B cell (primary cell): ENCODE results near the gene DIRAS1. TPM values are rescaled to one million over a fixed set of nuclear protein-coding genes. Genes with fewer than 3 reads are reported as not detected.

Source experiments
- ATAC-seq: fragments of 200-7000 bp; cut with Tn5 transposase; one replicate; pipeline ENCODE4 v1.10.0; 2021; ENCODE audit warnings: low read depth, mild to moderate bottlenecking, moderate number of reproducible peaks, moderate library complexity
- CTCF ChIA-PET: fragments of 350-600 bp; sonication (Branson Sonifier 250); formaldehyde crosslinking; loops from one replicate; lab custom pipeline; 2021; ENCODE audit warnings: antibody characterized with exemption, inconsistent platforms; lab: Charles Lee
- POLR2A ChIA-PET: fragments of 350-600 bp; sonication (Branson Sonifier 250); formaldehyde crosslinking; loops from one replicate; lab custom pipeline; 2021; ENCODE audit warnings: antibody characterized with exemption; lab: Charles Lee
- DNase-seq: peaks from one replicate; pipeline ENCODE4 v3.0.0; 2013
- H2AFZ ChIP-seq: 2 replicates; pipeline ENCODE4 v1.6.1; 2012; ENCODE audit warnings: mild to moderate bottlenecking, low read depth, low read length; ENCODE audit not compliant: insufficient read depth, poor library complexity, severe bottlenecking
- H3K27ac ChIP-seq, 2 donors: 1 replicate in 1 of 2; 2 replicates in 1 of 2; pipeline ENCODE4 v1.5.1; 2012 to 2013; ENCODE audit warnings: low read length in 2 of 2, mild to moderate bottlenecking in 2 of 2, moderate library complexity in 1 of 2
- H3K27me3 ChIP-seq, 4 experiments: fragments of 200-600 bp in 1 of 4; sonication (generic) in 1 of 4; replicated peaks in 1 of 4; 1 replicate in 2 of 4; 2 replicates in 2 of 4; pipeline versions ENCODE4 v1.6.1 to v1.7.0; 2013 to 2016; ENCODE audit warnings: low read length in 3 of 4, mild to moderate bottlenecking in 2 of 4, mixed read lengths in 1 of 4, moderate library complexity in 1 of 4; ENCODE audit not compliant: insufficient read depth in 4 of 4, control insufficient read depth in 3 of 4; ENCODE audit errors: control extremely low read depth in 1 of 4
- H3K36me3 ChIP-seq, 2 experiments: replicated peaks in 1 of 2; 1 replicate in 1 of 2; 2 replicates in 1 of 2; pipeline versions ENCODE4 v1.6.1 to v1.7.1; 2013; ENCODE audit warnings: low read length in 1 of 2; ENCODE audit not compliant: insufficient read depth in 2 of 2, control insufficient read depth in 1 of 2; ENCODE audit errors: control extremely low read depth in 1 of 2, extremely low read depth in 1 of 2
- H3K4me1 ChIP-seq, 2 donors: fragments of 200-600 bp in 1 of 2; sonication (generic) in 1 of 2; 1 replicate in 1 of 2; 2 replicates in 1 of 2; pipeline versions ENCODE4 v1.5.1 to v1.6.1; 2013 to 2017; ENCODE audit warnings: low read length in 2 of 2; ENCODE audit not compliant: control insufficient read depth in 2 of 2, insufficient read depth in 2 of 2
- H3K4me2 ChIP-seq: replicated peaks from 2 replicates; pipeline ENCODE3; 2012; ENCODE audit warnings: mild to moderate bottlenecking, low read depth, low read length; ENCODE audit not compliant: poor library complexity, severe bottlenecking
- H3K4me3 ChIP-seq, 5 experiments: fragments of 200-600 bp in 1 of 5; sonication (generic) in 1 of 5; 1 replicate in 3 of 5; 2 replicates in 2 of 5; pipeline versions ENCODE4 v1.5.1 to v1.7.0; 2011 to 2016; ENCODE audit warnings: low read length in 4 of 5, mild to moderate bottlenecking in 4 of 5, low read depth in 2 of 5, control low read depth in 1 of 5, moderate library complexity in 1 of 5; ENCODE audit not compliant: insufficient read depth in 1 of 5; ENCODE audit errors: control extremely low read depth in 1 of 5, extremely low read depth in 1 of 5
- H3K79me2 ChIP-seq: fragments of 200-600 bp; sonication (generic); one replicate; pipeline ENCODE4 v1.6.0; 2016; ENCODE audit warnings: low read length; ENCODE audit not compliant: control insufficient read depth, insufficient read depth
- H3K9ac ChIP-seq: fragments of 200-600 bp; sonication (generic); 2 replicates; pipeline ENCODE4 v1.6.1; 2017; ENCODE audit warnings: mild to moderate bottlenecking, low read length, moderate library complexity
- H3K9me3 ChIP-seq, 3 donors: one replicate each; pipeline versions ENCODE4 v1.6.1 to v1.7.1; 2013; ENCODE audit warnings: low read length in 2 of 3; ENCODE audit not compliant: control insufficient read depth in 2 of 3, insufficient read depth in 1 of 3; ENCODE audit errors: control extremely low read depth in 1 of 3
- H4K20me1 ChIP-seq: 2 replicates; pipeline ENCODE4 v1.6.0; 2012; ENCODE audit warnings: mild to moderate bottlenecking, low read length; ENCODE audit not compliant: insufficient read depth, control insufficient read depth, poor library complexity, severe bottlenecking
- H3K27ac Mint-ChIP-seq: one replicate; pipeline ENCODE4 v1.8.0; 2021; ENCODE audit warnings: mixed read lengths
- H3K27me3 Mint-ChIP-seq: one replicate; pipeline ENCODE4 v1.8.0; 2021; ENCODE audit warnings: mixed read lengths
- H3K4me1 Mint-ChIP-seq: one replicate; pipeline ENCODE4 v1.8.0; 2021; ENCODE audit warnings: mixed read lengths
- H3K4me3 Mint-ChIP-seq: one replicate; pipeline ENCODE4 v1.8.0; 2021; ENCODE audit warnings: mixed read lengths
- H3K9me3 Mint-ChIP-seq: one replicate; pipeline ENCODE4 v1.8.0; 2022; ENCODE audit warnings: mixed read lengths; ENCODE audit not compliant: insufficient read depth
- EZH2 ChIP-seq: IDR thresholded peaks from 2 replicates; pipeline ENCODE4 v1.6.1; 2012; ENCODE audit warnings: borderline replicate concordance, low read depth, mild to moderate bottlenecking, moderate library complexity, low read length; ENCODE audit not compliant: insufficient read depth, poor library complexity, severe bottlenecking
- WGBS: methylation state at CpG from one replicate; pipeline ENCODE4 v1.1.5; 2013; ENCODE audit warnings: missing lambda C conversion rate; ENCODE audit not compliant: insufficient coverage; 5-methylcytosine and 5-hydroxymethylcytosine counted together
- intact Hi-C: fragments of 100-400 bp; cut with micrococcal nuclease; formaldehyde crosslinking; loops from one replicate; pipeline ENCODE4 v1.10.0; 2022
- polyA plus RNA-seq: library from polyadenylated mRNA; depleted of rRNA; stranded (reverse); fragments of >200 nt; gene quantifications from 2 replicates; pipeline ENCODE4 v1.2.3, GENCODE V29; 2012
- total RNA-seq, 2 donors: library from RNA; stranded (reverse); fragments of 120-200 nt in 1 of 2; gene quantifications; 1 replicate in 1 of 2; 2 replicates in 1 of 2; pipeline versions ENCODE4 v1.2.3 to v1.2.4, GENCODE V29; 2013 to 2022
- TF ChIP-seq, protein P1 (sequence below): fragments of 200-600 bp; IDR thresholded peaks from one replicate; pipeline ENCODE4 v1.8.0; 2022; ENCODE audit warnings: antibody characterized with exemption, mild to moderate bottlenecking

The DIRAS1 gene
- total and polyA plus RNA-seq, 2 donors (not counting 1 experiment from before 2014, with no cell fraction given): 5.2 to 23.7 TPM

DNA sequence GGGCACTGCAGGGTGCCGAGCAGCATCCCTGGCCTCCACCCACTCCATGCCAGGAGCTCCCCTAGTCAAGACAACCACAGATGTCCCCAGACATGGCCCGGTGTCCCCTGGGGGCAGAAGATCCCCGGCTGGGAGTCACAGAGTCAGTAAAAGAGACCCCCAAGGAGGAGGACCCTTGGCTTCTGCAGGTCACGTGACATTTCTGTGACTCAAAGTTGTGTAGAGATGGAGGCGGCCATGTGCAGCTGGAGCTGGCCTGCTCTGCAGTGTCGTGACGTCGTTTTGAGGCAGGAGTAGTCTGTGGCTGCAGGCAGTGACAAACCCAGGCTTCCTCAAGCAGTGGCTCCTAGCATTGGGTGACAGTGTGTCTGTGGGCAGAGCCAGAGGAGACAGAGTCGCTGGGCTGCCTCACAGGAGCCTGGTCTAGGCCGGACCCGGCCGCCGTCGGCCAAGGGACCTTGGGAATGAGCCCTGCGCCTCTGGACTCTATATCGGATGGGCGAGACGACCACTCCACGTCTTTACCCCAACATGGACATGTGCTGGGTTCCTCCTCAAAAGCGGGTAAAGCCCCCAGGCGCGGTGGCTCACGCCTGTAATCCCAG, 7.7 kb upstream of the DIRAS1 start:
- H3K4me3 Mint-ChIP-seq: no peak overlapping the region
- no peaks in the 10 kb centered on the region for H3K9me3 Mint-ChIP-seq
- Histone ChIP-seq H3K36me3 (peaks cover 0 to 3% of the 10 kb centered on the region in 2 experiments), H3K9me3 (peaks cover 0 to 5% (median 0%) of the 10 kb centered on the region in 3 donors), H3K4me2 (no peak overlapping the region), H3K4me1 (peaks cover 14 to 16% of the 10 kb centered on the region in 2 donors), H3K27me3 (no peaks in the 10 kb centered on the region), H3K4me3 (no peak overlapping the region), H4K20me1 (no peaks in the 10 kb centered on the region), H3K27ac (no peak overlapping the region), H3K79me2 (peaks cover 4% of the 10 kb centered on the region), H3K9ac (no peak overlapping the region), H2AFZ (no peak overlapping the region)
- ChIA-PET POLR2A (no interaction called here), CTCF (interaction anchor here (1.0 to 4.2 kb wide), 3 partner anchors 21 to 92 kb away, joined by 3 to 14 read pairs (median 3); no protein-coding TSS in a partner anchor)
- H3K4me1 Mint-ChIP-seq: peaks cover 20% of the 10 kb centered on the region
- ATAC-seq (peak; percentile 40), DNase-seq (peak; percentile 22)
- H3K27me3 Mint-ChIP-seq: peaks cover 4% of the 10 kb centered on the region
- WGBS: 80% methylated on average over 19 of the region's 23 CpGs
- TF ChIP-seq, protein P1, sequence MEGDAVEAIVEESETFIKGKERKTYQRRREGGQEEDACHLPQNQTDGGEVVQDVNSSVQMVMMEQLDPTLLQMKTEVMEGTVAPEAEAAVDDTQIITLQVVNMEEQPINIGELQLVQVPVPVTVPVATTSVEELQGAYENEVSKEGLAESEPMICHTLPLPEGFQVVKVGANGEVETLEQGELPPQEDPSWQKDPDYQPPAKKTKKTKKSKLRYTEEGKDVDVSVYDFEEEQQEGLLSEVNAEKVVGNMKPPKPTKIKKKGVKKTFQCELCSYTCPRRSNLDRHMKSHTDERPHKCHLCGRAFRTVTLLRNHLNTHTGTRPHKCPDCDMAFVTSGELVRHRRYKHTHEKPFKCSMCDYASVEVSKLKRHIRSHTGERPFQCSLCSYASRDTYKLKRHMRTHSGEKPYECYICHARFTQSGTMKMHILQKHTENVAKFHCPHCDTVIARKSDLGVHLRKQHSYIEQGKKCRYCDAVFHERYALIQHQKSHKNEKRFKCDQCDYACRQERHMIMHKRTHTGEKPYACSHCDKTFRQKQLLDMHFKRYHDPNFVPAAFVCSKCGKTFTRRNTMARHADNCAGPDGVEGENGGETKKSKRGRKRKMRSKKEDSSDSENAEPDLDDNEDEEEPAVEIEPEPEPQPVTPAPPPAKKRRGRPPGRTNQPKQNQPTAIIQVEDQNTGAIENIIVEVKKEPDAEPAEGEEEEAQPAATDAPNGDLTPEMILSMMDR: no peak
- TF ChIP-seq EZH2: no peak
- intact Hi-C loops: no loop called here
- peak overlapping the region; percentile 53 for H3K27ac Mint-ChIP-seq

DNA sequence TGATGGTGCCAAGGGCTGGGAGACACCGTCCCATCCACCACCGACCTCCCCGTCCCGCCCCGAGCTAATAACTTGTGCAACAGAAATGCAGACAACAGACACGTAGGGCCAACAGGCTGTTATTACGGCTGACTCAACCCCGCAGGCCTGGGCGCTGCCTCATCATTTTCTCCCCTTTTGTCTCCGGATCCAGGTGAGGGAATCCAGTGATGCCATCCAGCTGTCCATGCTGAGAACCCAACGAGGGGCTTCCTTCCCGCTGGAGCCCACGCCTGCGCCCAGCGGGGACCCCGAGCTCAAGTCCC, 6.4 kb upstream of the DIRAS1 start:
- WGBS: 94% methylated on average over 16 of the region's 16 CpGs
- H3K4me1 Mint-ChIP-seq: peaks cover 20% of the 10 kb centered on the region
- DNase-seq: peak; percentile 16
- no peak overlapping the region for H2AFZ ChIP-seq
- TF ChIP-seq EZH2: no peak
- TF ChIP-seq, protein P1: no peak
- H3K27ac Mint-ChIP-seq: no peak overlapping the region
- peaks cover 16 to 21% of the 10 kb centered on the region in 2 donors for H3K4me1 ChIP-seq
- H3K9me3 ChIP-seq: peaks cover 0 to 5% (median 0%) of the 10 kb centered on the region in 3 donors
- no peaks in the 10 kb centered on the region for H3K9me3 Mint-ChIP-seq
- no peak overlapping the region for H3K9ac ChIP-seq
- ChIA-PET CTCF (interaction anchor here (1.1 to 4.2 kb wide), 5 partner anchors 17 to 79 kb away, joined by 3 to 14 read pairs (median 10); no protein-coding TSS in a partner anchor), POLR2A (interaction anchor here (0.6 kb wide), 1 partner anchor 434 kb away, joined by 5 read pairs; no protein-coding TSS in a partner anchor)
- H3K79me2 ChIP-seq: peaks cover 4% of the 10 kb centered on the region
- intact Hi-C loops: no loop called here
- no peaks in the 10 kb centered on the region for H4K20me1 ChIP-seq
- H3K36me3 ChIP-seq: peaks cover 0 to 3% of the 10 kb centered on the region in 2 experiments
- no peak overlapping the region for H3K4me2 ChIP-seq
- no peak overlapping the region for H3K4me3 Mint-ChIP-seq
- no peak for ATAC-seq
- no peak overlapping the region for H3K4me3 ChIP-seq
- peaks cover 0 to 4% (median 0%) of the 10 kb centered on the region in 4 experiments for H3K27me3 ChIP-seq
- H3K27me3 Mint-ChIP-seq: peaks cover 4% of the 10 kb centered on the region
- H3K27ac ChIP-seq: no peak overlapping the region
